ENCODE results near the gene PTPRA. TPM values are rescaled to one million over a fixed set of nuclear protein-coding genes. Genes with fewer than 3 reads are reported as not detected.

PTPRA gene
- total and polyA plus RNA-seq, 2 of the 4 experiments (the other 2 are of a cell fraction) = 35.0 to 50.0 TPM

GRCh38 chr20:3082955-3083952 lies 210.0 kb downstream of the PTPRA start:
- H2AK5ac ChIP-seq (ENCODE audit: low read depth, low read length) = no peak overlapping the region
- peaks cover 4% of the 10 kb centered on the region; the same call in 1 of the 2 replicates for H3K9me1 ChIP-seq (ENCODE audit: insufficient read depth, low read length)
- DNase-seq (no peak), ATAC-seq (ENCODE audit: low read depth) (peak; percentile 38; the same call in 1 of the 2 replicates)
- no peak overlapping the region for H4K8ac ChIP-seq (ENCODE audit: low read depth in 2 of 2, low read length in 2 of 2)
- H3K23ac ChIP-seq (ENCODE audit: low read depth, low read length) = no peak overlapping the region
- H2BK15ac ChIP-seq (ENCODE audit: low read depth, low read length) = no peak overlapping the region
- no peak overlapping the region for H4K5ac ChIP-seq (ENCODE audit: low read depth, low read length)
- H2BK20ac ChIP-seq (ENCODE audit: low read depth, low read length) = no peak overlapping the region
- H3K27me3 ChIP-seq (ENCODE audit: control insufficient read depth, insufficient read depth, low read length) = peaks cover 51% of the 10 kb centered on the region
- dilution Hi-C loops (cut with HindIII; ENCODE audit: low sequenced_read_pairs, unreplicated experiment) (no loop called here), in situ Hi-C loops (cut with MboI; ENCODE audit: low sequenced_read_pairs) (no loop called here), intact Hi-C loops (cut with micrococcal nuclease) (no loop called here)
- WGBS, 2 experiments (ENCODE audit: extremely low coverage in 2 of 2, insufficient read length in 1 of 2) = 15% methylated on average over 51 of the region's 76 CpGs; no CpG with 5 or more reads in 1 of the 2 experiments
- no peak overlapping the region for H3K9ac ChIP-seq (ENCODE audit: low read depth, low read length)
- no peak overlapping the region for H2BK120ac ChIP-seq (ENCODE audit: low read depth, low read length)
- POLR2A ChIA-PET (ENCODE audit: unreplicated experiment) = no interaction called here
- no peak overlapping the region for H3K27ac ChIP-seq (ENCODE audit: insufficient read depth, low read length)
- no peak overlapping the region for H3K4ac ChIP-seq (ENCODE audit: low read depth, low read length)
- H4K20me1 ChIP-seq (ENCODE audit: insufficient read depth, low read length) = no peaks in the 10 kb centered on the region
- H3K4me1 ChIP-seq (ENCODE audit: control insufficient read depth, insufficient read depth, low read length) = no peaks in the 10 kb centered on the region; the same call in 1 of the 2 replicates
- CTCF ChIA-PET = interaction anchor here (0.6 kb wide), 1 partner anchor 39 kb away, joined by 3 read pairs; no protein-coding TSS in a partner anchor
- peak overlapping the region; percentile 37 for H2AFZ ChIP-seq (replicated peaks; ENCODE audit: low read length, poor library complexity)
- no peak overlapping the region for H2BK5ac ChIP-seq (ENCODE audit: low read depth, low read length, poor library complexity, severe bottlenecking)
- H2AK9ac ChIP-seq (replicated peaks; ENCODE audit: low read depth, low read length, poor library complexity) = no peak overlapping the region
- H3K4me3 ChIP-seq (ENCODE audit: insufficient read depth, low read depth, low read length) = no peak overlapping the region
- H3K9me3 ChIP-seq (ENCODE audit: control insufficient read depth, insufficient read depth, low read length) = no peaks in the 10 kb centered on the region; the same call in 1 of the 2 replicates
- no peak overlapping the region for H3K4me2 ChIP-seq (ENCODE audit: low read depth, low read length)
- H3K36me3 ChIP-seq (ENCODE audit: control insufficient read depth, insufficient read depth, low read length) = no peaks in the 10 kb centered on the region
- H3K56ac ChIP-seq (ENCODE audit: extremely low read depth, insufficient read depth, low read length) = no peak overlapping the region
- H3K18ac ChIP-seq (ENCODE audit: low read depth, low read length) = no peak overlapping the region
- BruUV-seq (replicated peaks) = no TSS peak
- H3K14ac ChIP-seq (replicated peaks; ENCODE audit: low read depth, low read length) = no peak overlapping the region
- H4K91ac ChIP-seq (ENCODE audit: insufficient read depth, low read depth, low read length) = no peak overlapping the region
- no peaks in the 10 kb centered on the region for H3K79me1 ChIP-seq (ENCODE audit: low read depth in 1 of 2, low read length in 2 of 2)
- no peak for TF ChIP-seq NFE2L2 (IDR thresholded peaks at IDR 0.05; ENCODE audit: low read depth, low read length)
- no peak for TF ChIP-seq POLR2A (IDR thresholded peaks at IDR 0.05; ENCODE audit: low read depth, low read length)
- TF ChIP-seq CEBPB (IDR thresholded peaks at IDR 0.05; ENCODE audit: low read depth, low read length) = no peak
- TF ChIP-seq CTCF (conservative IDR thresholded peaks at IDR 0.05; ENCODE audit: low read depth, low read length) = no peak
- no peak for TF ChIP-seq RCOR1 (IDR thresholded peaks at IDR 0.05; ENCODE audit: insufficient replicate concordance, low read length)
- TF ChIP-seq FOS (IDR thresholded peaks at IDR 0.05; ENCODE audit: low read depth, low read length) = no peak
- TF ChIP-seq MAFK (IDR thresholded peaks at IDR 0.05; ENCODE audit: low read depth, low read length) = no peak
- TF ChIP-seq MXI1 (IDR thresholded peaks at IDR 0.05; ENCODE audit: borderline replicate concordance, low read depth, low read length) = no peak
- TF ChIP-seq MAZ (IDR thresholded peaks at IDR 0.05; ENCODE audit: borderline replicate concordance, low read depth, low read length) = no peak
- no peak for TF ChIP-seq ELK1 (IDR thresholded peaks at IDR 0.05; ENCODE audit: borderline replicate concordance, low read depth, low read length)
- no peak for TF ChIP-seq SMC3 (IDR thresholded peaks at IDR 0.05; ENCODE audit: low read depth, low read length)
- no peak for TF ChIP-seq BHLHE40 (IDR thresholded peaks at IDR 0.05; ENCODE audit: low read depth, low read length)
- TF ChIP-seq RAD21 (IDR thresholded peaks at IDR 0.05; ENCODE audit: low read length) = no peak
- no peak for TF ChIP-seq CHD1 (IDR thresholded peaks at IDR 0.05; ENCODE audit: low read depth, low read length)

Data from IMR-90 (cell line).